Natural killer cell (primary cell): ENCODE measurements around the gene MB. TPM values are rescaled to one million over a fixed set of nuclear protein-coding genes. Genes with fewer than 3 reads are reported as not detected.
A peak's percentile ranks its signal among the peaks of the same experiment; 100 is the strongest.
"Not testable (repeated sequence)": the region's sequence is repeated elsewhere in the genome, so short reads cannot be mapped to it uniquely, and the experiment has no call there.

Source experiments
- ATAC-seq, 3 donors: fragments of 150-1000 bp in 2 of 3; fragments of 200-7000 bp in 1 of 3; cut with Tn5 transposase; 1 replicate in 1 of 3; 2 replicates in 2 of 3; pipeline ENCODE4 v1.10.0; 2021; ENCODE audit warnings: mild to moderate bottlenecking in 2 of 3, moderate library complexity in 2 of 3
- DNase-seq, 2 donors: peaks; one replicate each; pipeline versions ENCODE4 v3.0.0 to v3.0.0-alpha.2; 2013 to 2021; ENCODE audit warnings: mixed read lengths in 1 of 2
- H3K27ac ChIP-seq: one replicate; pipeline ENCODE4 v1.5.1; 2013; ENCODE audit warnings: mild to moderate bottlenecking, low read length
- H3K27me3 ChIP-seq: one replicate; pipeline ENCODE4 v1.6.1; 2013; ENCODE audit warnings: low read length; ENCODE audit not compliant: control insufficient read depth, insufficient read depth
- H3K36me3 ChIP-seq: one replicate; pipeline ENCODE4 v1.6.1; 2013; ENCODE audit warnings: low read length; ENCODE audit not compliant: control insufficient read depth, insufficient read depth
- H3K4me1 ChIP-seq: one replicate; pipeline ENCODE4 v1.6.1; 2013; ENCODE audit warnings: low read length; ENCODE audit not compliant: control insufficient read depth, insufficient read depth
- H3K4me3 ChIP-seq: one replicate; pipeline ENCODE4 v1.5.1; 2013; ENCODE audit warnings: low read length
- H3K9me3 ChIP-seq: one replicate; pipeline ENCODE4 v1.6.1; 2013; ENCODE audit warnings: low read length; ENCODE audit not compliant: control insufficient read depth, insufficient read depth
- H3K27ac Mint-ChIP-seq, 2 donors: one replicate each; pipeline ENCODE4 v1.8.0; 2022; ENCODE audit warnings: mild to moderate bottlenecking in 2 of 2, mixed read lengths in 2 of 2, moderate library complexity in 1 of 2
- H3K27me3 Mint-ChIP-seq, 2 donors: one replicate each; pipeline ENCODE4 v1.8.0; 2022; ENCODE audit warnings: low read depth in 2 of 2, mixed read lengths in 2 of 2
- H3K36me3 Mint-ChIP-seq: one replicate; pipeline ENCODE4 v1.8.0; 2022; ENCODE audit warnings: mixed read lengths
- H3K4me1 Mint-ChIP-seq, 2 donors: one replicate each; pipeline ENCODE4 v1.8.0; 2022; ENCODE audit warnings: mixed read lengths in 2 of 2
- H3K4me3 Mint-ChIP-seq: one replicate; pipeline ENCODE4 v1.8.0; 2022; ENCODE audit warnings: mild to moderate bottlenecking, moderate library complexity, mixed read lengths
- H3K9me3 Mint-ChIP-seq, 2 donors: one replicate each; pipeline ENCODE4 v1.8.0; 2022; ENCODE audit warnings: mixed read lengths in 2 of 2
- CTCF ChIP-seq: fragments of 200-600 bp; IDR thresholded peaks from one replicate; pipeline ENCODE4 v1.8.0; 2022; ENCODE audit warnings: antibody characterized with exemption
- WGBS: methylation state at CpG from one replicate; pipeline ENCODE4 v1.1.7; 2013; ENCODE audit warnings: missing lambda C conversion rate; ENCODE audit not compliant: insufficient coverage; 5-methylcytosine and 5-hydroxymethylcytosine counted together
- intact Hi-C: fragments of 100-400 bp; cut with micrococcal nuclease; formaldehyde crosslinking; loops from one replicate; pipeline ENCODE4 v1.14.2; 2022
- total RNA-seq, 4 donors: library from RNA; stranded (reverse); fragments of 120-200 nt in 1 of 4; gene quantifications; one replicate each; pipeline versions ENCODE4 v1.2.3 to v1.2.4, GENCODE V29; 2013 to 2022

Gene MB
- total RNA-seq = not detected
- total RNA-seq (2013) = 0.25 TPM

- Mint-ChIP-seq H3K4me3 (no peak within 1 kb of the TSS), H3K27ac (no peak within 1 kb of the TSS), H3K4me1 (peaks cover 7 to 8% of the 10 kb centered on the region in 2 donors), H3K9me3 (no peaks in the 10 kb centered on the region), H3K27me3 (no peaks in the 10 kb centered on the region), H3K36me3 (no peaks in the 10 kb centered on the region)
- no peaks in the 10 kb centered on the region for H3K9me3 ChIP-seq
- no peak for DNase-seq
- no peak within 1 kb of the TSS for H3K27ac ChIP-seq
- H3K27me3 ChIP-seq = no peaks in the 10 kb centered on the region
- WGBS = 84% methylated on average over 16 of the region's 16 CpGs
- no peaks in the 10 kb centered on the region for H3K36me3 ChIP-seq
- no peak for TF ChIP-seq CTCF
- H3K4me1 ChIP-seq = peaks cover 22% of the 10 kb centered on the region
- ATAC-seq = no peak
- no peak within 1 kb of the TSS for H3K4me3 ChIP-seq
- intact Hi-C loops = no loop called here
These were observed at the start of gene MB for GRCh38 chr22:35617137-35617755. Gene MB (minus strand): TSS chr22:35617329. CDS start chr22:35617257, 72 bp downstream.

GRCh38 chr22:35666699-35667098 is 49.6 kb upstream of the MB start:
- H3K4me1 Mint-ChIP-seq = peaks cover 31 to 33% of the 10 kb centered on the region in 2 donors
- H3K4me3 Mint-ChIP-seq, H3K27me3 ChIP-seq, H3K27ac ChIP-seq, DNase-seq, H3K27me3 Mint-ChIP-seq, ATAC-seq, H3K4me1 ChIP-seq, H3K9me3 Mint-ChIP-seq, H3K9me3 ChIP-seq, intact Hi-C loops, H3K4me3 ChIP-seq: not testable (repeated sequence)
- H3K36me3 ChIP-seq = peaks cover 20% of the 10 kb centered on the region
- H3K27ac Mint-ChIP-seq = peak overlapping the region; percentile 67 to 78
- WGBS = 96% methylated on average over 1 of the region's 1 CpG
- peaks cover 21% of the 10 kb centered on the region for H3K36me3 Mint-ChIP-seq

GRCh38 chr22:35664955-35665587 is 47.9 kb upstream of the MB start:
- H3K27ac ChIP-seq = no peak overlapping the region
- H3K4me1 Mint-ChIP-seq = peaks cover 45 to 49% of the 10 kb centered on the region in 2 donors
- H3K27me3 ChIP-seq = no peaks in the 10 kb centered on the region
- no peak for DNase-seq
- intact Hi-C loops = no loop called here
- peaks cover 19% of the 10 kb centered on the region for H3K4me1 ChIP-seq
- 99% methylated on average over 5 of the region's 5 CpGs for WGBS
- H3K4me3 Mint-ChIP-seq = no peak overlapping the region
- H3K9me3 Mint-ChIP-seq = no peaks in the 10 kb centered on the region
- H3K27ac Mint-ChIP-seq = peak overlapping the region; percentile 29 to 72
- H3K27me3 Mint-ChIP-seq = no peaks in the 10 kb centered on the region
- ATAC-seq = no peak
- no peak for TF ChIP-seq CTCF
- peaks cover 21% of the 10 kb centered on the region for H3K36me3 Mint-ChIP-seq
- no peak overlapping the region for H3K4me3 ChIP-seq
- H3K36me3 ChIP-seq = peaks cover 28% of the 10 kb centered on the region
- no peaks in the 10 kb centered on the region for H3K9me3 ChIP-seq

- Mint-ChIP-seq H3K4me1 (peaks cover 56 to 62% of the 10 kb centered on the region in 2 donors), H3K9me3 (no peaks in the 10 kb centered on the region), H3K4me3 (peak overlapping the region; percentile 81), H3K27me3 (no peaks in the 10 kb centered on the region), H3K27ac (peak overlapping the region; percentile 96 to 100), H3K36me3 (peaks cover 27% of the 10 kb centered on the region)
- WGBS = no CpG with 5 or more reads among the region's 3 CpGs
- TF ChIP-seq CTCF = no peak
- intact Hi-C loops = no loop called here
- Histone ChIP-seq H3K4me1 (peaks cover 32% of the 10 kb centered on the region), H3K36me3 (peaks cover 42% of the 10 kb centered on the region), H3K9me3 (no peaks in the 10 kb centered on the region), H3K4me3 (no peak overlapping the region), H3K27ac (peak overlapping the region; percentile 98), H3K27me3 (no peaks in the 10 kb centered on the region)
- ATAC-seq (no peak), DNase-seq (no peak)
These were observed 46.2 kb upstream of the MB start for GRCh38 chr22:35663371-35663770.
